IPS-18c (cell line): ENCODE results near the gene AXDND1.
"Not testable (repeated sequence)": the region's sequence is repeated elsewhere in the genome, so short reads cannot be mapped to it uniquely, and the experiment has no call there.

Experiments used
- H3K4me3 ChIP-seq: 2 replicates; pipeline ENCODE4 v1.7.0; 2013; ENCODE audit warnings: low read depth, mild to moderate bottlenecking, low read length, moderate library complexity; ENCODE audit not compliant: insufficient read depth
- H3K9me3 ChIP-seq: one replicate; pipeline ENCODE4 v1.6.1; 2013; ENCODE audit warnings: mild to moderate bottlenecking, low read length, moderate library complexity; ENCODE audit not compliant: control insufficient read depth, insufficient read depth

Gene AXDND1

DNA sequence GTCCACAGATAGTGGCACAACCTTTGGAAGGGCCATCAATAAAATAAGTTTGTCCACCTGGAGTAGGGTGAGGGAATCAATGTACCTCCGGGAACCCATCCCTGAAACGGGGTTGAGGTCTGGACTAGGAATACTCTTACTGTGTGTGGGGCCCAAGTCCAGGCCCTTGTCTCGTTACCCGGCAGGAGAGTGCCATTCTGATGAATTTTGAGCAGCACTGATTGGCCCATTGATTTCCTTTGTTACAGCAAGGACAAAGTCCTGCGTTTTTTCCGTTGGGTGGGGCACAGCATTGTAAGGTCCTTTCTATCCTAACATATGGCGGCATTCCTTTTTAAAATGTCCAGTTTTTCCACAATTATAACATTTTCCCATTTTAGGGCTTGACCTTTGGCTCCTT lies 75.2 kb downstream of the AXDND1 start:
- peaks cover 10% of the 10 kb centered on the region for H3K9me3 ChIP-seq
- H3K4me3 ChIP-seq = no peak overlapping the region

DNA sequence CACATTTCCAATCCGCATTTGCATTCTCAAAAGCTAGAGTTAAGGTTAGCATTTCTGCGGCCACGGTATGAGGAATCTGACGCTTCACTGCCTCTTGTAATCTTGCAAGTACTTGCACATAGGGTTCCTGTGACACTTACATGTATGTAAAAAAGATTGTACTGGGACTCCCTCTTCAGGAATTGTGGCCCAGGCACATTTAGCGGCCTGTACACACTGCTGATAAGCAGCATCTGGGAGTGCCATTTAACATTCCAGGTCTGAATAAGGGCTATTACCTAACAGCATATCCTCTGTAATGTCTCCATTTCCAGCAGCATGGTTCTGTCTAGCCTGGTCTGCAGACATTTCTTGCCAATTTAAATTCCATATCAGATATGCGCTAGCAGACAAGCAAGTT lies 75.7 kb downstream of the AXDND1 start:
- no peak overlapping the region for H3K4me3 ChIP-seq
- peaks cover 10% of the 10 kb centered on the region for H3K9me3 ChIP-seq

DNA sequence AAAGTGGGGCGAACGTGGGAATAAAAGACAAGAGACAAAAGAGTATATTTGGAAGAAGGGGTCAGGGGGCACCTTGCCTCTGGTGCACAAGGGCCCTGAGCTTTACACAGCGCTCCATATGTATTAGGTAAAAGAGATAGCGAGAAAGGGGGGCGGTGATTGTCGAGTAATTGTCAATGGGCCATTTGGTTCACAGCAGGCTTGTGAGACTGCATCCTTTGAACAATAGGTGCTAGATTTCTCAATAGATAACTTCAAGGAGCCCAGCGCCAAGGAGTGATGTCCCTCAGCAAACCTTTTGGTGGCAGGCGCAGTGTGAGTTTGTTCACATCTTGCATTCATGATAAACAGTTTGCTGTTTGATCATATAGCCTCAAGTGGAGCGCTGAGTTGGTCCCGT lies 77.1 kb downstream of the AXDND1 start:
- not testable (repeated sequence) for H3K4me3 ChIP-seq, H3K9me3 ChIP-seq

DNA sequence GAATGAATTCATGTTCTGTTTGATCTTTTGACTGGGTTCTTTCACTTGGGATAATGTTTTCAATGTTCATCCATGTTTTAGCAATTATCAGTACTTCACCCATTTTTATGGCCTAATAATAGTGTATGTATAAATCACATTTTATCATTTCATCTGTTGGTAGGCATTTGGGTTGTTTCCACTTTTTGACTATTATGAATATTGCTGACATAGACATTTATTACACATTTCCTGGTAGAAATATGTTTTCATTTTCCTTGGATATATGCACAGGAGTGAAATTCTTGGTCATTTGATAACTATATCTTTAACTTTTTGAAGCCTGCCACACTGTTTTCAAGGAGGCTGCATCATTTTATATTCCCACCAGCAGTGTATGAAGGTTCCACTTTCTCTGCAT lies 79.8 kb downstream of the AXDND1 start:
- no peak overlapping the region for H3K4me3 ChIP-seq

DNA sequence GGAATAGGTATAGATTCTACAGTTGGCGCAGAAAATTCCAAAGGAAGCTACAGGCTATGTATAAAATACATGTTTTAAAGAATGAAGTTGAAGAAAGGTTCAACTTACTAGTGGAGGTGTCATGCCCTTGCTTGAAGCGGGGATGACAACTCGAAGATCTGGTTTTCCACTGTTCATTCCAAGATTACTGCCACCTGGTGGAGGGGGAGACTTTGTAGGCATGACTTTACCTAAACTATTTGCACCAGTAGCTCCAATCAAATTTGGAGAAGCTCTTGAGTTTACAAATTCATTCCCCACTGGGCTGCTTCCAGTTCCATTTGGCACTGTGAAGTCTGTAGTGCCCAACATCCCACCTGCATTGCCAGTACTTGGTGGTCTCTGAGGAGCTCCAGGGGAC lies 81.7 kb downstream of the AXDND1 start:
- H3K9me3 ChIP-seq = no peaks in the 10 kb centered on the region
- no peak overlapping the region for H3K4me3 ChIP-seq

More for the DNA sequence above, 79.8 kb downstream of the AXDND1 start:
- H3K9me3 ChIP-seq = peaks cover 6% of the 10 kb centered on the region

DNA sequence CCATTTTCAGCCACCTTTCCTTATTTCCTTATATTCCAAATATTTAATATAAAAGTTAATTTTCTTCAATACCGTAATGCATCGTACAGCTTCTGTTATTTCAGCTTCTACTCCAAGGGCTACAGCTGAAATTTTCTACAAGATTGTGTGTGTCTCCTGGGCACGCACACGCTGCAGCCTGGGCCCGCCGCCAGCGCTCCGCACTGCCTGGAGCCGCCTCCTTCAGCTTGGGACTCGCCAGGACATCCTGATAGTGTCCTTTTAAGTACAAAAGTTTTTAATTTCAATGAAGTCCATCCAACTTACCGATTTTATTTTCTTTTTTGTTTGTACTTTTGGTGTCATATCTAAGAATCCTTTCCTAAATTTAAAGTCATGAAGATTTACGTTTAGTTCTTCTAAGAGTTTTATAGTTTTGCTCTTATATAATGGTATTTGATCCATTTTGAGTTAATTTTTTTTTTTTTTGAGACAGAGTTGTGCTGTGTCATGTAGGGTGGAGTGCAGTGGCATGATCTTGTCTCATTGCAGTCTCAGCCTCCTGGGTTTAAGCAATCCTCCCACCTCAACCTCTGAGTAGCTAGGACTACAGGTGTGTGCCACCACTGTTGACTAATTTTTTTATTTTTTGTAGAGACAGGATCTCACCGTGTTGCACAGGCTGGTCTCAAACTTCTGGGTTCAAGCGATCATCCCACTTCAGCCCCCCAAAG lies 82.8 kb downstream of the AXDND1 start:
- H3K9me3 ChIP-seq = no peaks in the 10 kb centered on the region

DNA sequence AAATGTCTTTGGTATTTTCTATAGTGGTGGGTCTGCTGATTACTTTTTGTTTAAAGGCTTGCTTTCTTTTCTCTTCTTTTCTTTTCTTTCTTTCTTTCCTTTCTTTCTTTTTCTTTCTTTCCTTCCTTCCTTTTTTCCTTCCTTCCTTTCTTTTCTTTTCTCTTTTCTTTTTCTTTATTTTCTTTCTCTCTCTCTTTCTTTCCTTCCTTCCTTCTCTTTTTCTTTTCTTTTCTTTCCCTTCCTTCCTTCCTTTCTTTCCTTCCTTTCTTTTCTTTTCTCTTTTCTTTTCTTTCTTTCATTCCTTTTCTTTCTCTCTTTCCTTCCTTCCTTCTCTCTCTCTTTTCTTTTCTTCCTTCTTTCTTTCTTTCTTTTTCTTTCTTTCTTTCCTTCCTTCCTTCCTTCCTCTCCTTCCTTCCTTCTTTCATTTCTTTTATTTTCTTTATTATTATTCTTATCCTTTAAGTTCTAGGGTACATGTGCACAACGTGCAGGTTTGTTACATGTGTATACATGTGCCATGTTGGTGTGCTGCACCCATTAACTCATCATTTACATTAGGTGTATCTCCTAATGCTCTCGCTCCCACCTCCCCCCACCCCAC lies 93.9 kb downstream of the AXDND1 start:
- not testable (repeated sequence) for H3K4me3 ChIP-seq, H3K9me3 ChIP-seq

More for the DNA sequence above, 82.8 kb downstream of the AXDND1 start:
- H3K4me3 ChIP-seq = no peak overlapping the region

DNA sequence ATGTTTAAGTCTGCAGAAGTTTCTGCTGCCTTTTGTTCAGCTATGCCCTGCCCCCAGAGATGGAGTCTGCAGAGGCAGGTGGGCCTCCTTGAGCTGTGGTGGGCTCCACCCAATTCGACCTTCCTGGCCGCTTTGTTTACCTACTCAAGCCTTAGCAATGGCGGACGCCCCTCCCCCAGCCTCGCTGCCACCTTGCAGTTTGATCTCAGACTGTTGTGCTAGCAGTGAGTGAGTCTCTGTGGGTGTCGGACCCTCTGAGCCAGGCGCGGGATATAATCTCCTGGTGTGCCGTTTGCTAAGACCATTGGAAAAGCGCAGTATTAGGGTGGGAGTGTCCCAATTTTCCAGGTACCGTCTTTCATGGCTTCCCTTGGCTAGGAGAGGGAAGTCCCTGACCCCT lies 99.9 kb downstream of the AXDND1 start:
- H3K9me3 ChIP-seq = not testable (repeated sequence)

DNA sequence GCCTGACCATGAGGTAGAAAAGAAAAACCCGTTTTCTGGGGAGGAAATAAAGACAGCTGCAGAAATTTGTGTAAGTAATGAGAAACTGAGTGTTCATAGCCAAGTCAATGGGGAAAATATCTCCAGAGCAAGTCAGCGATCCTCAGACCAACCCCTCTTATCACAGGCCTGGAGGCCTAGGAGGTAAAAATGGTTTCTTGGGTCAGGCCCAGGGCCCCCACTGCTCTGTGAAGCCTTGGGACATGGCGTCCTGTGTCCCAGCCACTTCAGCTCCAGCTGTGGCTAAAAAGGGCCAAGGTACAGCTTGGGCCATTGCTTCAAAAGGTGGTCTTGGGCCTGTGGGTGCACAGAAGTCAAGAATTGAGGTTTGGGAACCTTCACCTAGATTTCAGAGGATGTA lies 108.9 kb downstream of the AXDND1 start:
- no peak overlapping the region for H3K4me3 ChIP-seq
- peaks cover 14% of the 10 kb centered on the region for H3K9me3 ChIP-seq

More for the DNA sequence above, 99.9 kb downstream of the AXDND1 start:
- H3K4me3 ChIP-seq = not testable (repeated sequence)

DNA sequence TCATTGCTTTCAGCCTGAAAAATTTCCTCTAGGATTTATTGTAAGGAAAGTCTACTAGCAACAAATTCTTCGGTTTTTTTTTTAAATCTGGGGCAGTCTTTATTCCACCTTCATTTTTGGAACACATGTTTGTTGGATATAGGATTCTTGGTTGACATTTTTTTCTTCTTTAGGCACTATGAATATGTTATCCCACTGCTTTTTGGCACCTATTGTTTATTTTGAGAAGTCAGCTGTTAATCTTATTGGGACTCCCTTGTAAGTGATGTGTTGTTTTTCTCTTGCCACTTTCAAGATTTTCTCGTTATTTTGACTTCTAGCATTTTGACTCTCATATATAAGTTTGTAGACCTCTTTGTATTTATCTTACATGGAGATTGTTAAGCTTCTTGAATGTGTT lies 110.7 kb downstream of the AXDND1 start:
- Histone ChIP-seq H3K4me3 (no peak overlapping the region), H3K9me3 (peaks cover 14% of the 10 kb centered on the region)

DNA sequence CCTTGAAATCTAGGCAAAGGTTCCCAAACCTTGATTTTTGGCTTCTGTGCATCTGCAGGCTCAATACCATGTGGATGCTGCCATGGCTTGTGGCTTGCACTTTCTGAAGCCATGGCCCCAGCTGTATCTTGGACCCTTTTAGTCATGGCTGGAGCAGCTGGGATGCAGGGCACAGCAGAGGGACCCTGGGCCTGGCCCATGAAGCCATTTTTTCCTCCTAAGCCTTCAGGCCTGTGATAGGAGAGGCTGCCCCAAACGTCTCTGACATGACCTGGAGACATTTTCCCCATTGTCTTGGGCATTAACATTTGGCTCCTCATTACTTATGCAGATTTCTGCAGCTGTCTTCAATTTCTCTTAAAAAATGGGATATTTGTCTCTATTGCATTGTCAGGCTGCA lies 112.6 kb downstream of the AXDND1 start:
- H3K9me3 ChIP-seq = peaks cover 14% of the 10 kb centered on the region

DNA sequence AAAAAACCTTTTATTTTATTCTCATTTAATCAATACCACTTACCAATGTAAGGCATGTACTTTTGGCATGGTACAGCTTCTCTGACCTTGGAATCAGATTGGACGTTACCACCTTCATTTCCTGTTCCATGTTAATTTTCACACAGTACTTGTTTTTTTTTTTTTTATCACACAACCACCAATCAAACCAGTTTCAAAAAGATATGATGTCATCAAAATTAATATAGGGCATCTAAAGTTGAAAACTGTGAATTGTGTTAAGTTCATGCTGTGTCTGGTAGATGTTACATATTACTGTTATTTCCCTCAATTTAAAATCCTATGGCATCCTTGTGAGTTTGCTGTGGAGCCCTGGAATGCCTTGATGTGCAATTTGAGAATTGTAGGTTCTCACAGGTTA lies 124.8 kb downstream of the AXDND1 start:
- Histone ChIP-seq H3K4me3 (no peak overlapping the region), H3K9me3 (peaks cover 2% of the 10 kb centered on the region)

More for the DNA sequence above, 112.6 kb downstream of the AXDND1 start:
- no peak overlapping the region for H3K4me3 ChIP-seq

DNA sequence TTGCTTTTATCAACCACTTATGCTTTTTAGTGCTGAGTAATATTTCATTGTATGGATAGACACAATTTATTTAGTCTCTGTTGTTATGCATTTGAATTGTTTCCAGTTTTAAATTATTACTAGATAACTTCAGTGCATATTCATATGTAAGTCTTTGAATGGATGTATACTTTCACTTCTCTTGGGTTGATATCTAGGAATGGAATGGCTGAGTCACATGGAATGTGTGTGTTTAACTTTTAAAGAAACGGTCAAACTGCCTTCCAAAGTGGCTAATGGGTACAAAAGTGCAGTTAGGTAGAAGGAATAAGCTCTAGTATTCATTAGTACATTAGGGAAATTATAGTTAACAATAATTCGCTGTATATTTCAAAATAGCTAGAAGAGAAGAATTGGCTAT lies 127.6 kb downstream of the AXDND1 start:
- Histone ChIP-seq H3K9me3 (no peaks in the 10 kb centered on the region), H3K4me3 (no peak overlapping the region)

DNA sequence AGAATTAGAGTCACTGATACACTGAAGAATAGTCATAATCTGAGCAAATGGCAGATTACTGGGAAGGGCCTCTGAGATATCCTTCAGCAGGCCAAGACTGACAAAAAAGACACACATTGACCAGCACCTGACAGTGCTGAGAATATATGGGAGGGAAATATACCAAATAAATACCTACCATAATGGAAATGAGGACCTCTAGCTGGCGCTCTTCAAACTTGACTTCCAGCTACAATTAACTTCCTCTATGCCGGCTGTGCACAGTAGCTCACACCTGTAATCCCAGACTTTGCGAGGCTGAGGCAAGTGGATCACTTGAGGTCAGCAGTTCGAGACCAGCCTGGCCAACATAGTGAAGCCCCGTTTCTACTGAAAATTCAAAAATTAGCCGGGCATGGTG lies 140.4 kb downstream of the AXDND1 start:
- H3K4me3 ChIP-seq = no peak overlapping the region
- no peaks in the 10 kb centered on the region for H3K9me3 ChIP-seq

DNA sequence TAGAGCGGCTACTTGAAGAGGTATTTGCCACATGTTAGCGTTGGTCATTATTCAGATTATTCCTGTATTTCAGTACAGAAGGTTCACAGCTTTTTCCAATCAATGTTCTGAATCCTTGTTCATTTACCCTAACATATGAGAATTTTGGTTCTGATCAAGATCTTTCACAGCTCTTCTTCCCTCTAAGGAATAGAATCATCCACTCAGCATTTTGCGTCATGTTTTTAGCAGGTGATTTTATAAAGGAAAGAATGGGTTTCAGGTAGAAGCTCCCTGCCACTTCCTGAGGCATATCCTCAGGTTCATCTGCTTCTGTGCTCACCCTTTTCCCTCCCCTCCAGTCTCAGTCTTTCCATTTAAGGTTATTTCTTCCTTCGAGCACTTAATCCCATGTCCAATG lies 143.6 kb downstream of the AXDND1 start:
- Histone ChIP-seq H3K9me3 (no peaks in the 10 kb centered on the region), H3K4me3 (no peak overlapping the region)

DNA sequence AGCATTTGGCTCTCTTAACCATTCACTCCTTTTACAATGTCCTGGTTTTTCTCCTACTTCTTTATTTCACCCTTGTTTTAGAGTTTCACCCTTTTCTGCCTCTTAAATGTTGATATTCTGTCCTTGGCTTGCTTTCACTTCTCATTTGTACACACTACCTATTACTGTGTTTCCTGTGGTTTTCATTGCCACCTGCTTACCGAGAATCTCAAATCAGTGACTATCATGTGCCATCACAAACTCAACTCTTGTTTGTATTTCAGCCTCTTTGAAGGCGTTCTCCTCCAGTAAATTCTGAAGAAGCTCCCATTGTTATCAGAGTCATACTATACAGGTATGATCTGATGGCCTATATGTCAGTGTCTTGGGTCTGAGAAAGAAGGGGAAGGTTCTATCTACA lies 144.3 kb downstream of the AXDND1 start:
- Histone ChIP-seq H3K9me3 (no peaks in the 10 kb centered on the region), H3K4me3 (no peak overlapping the region)

DNA sequence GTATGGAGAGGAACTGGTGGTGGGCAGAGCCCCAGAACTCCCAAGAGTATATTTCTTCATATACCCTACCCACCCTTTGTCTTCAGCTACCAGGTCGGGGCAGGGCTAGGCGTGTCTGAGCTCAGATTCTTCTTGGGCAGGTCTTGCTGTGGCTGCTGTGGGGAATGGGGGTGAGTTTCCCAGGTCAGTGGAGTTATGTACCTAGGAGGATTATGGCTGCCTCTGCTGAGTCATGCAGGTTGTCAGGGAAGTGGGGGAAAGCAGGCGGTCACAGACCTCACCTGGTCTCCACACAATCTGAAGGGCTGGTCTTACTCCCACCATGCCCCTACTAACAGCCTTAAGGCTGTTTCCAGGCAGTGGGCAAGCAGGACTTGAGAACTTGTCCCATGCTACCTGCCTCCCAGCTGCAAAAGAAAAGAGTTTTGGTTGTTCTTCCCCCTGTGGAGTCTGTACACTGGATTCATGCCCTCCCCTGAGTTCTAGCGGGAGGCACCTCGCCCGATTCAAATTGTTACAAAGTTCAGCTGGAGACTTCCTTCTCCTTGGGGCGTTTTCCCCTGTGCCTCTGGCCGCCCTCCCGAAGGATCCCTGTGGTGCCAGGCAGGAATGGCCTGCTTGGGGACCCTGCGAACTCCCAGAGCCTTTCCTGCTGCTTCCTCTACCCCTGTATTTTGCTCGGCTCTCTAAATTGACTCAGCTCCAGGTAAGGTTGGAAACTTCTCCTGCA lies 151.4 kb downstream of the AXDND1 start:
- Histone ChIP-seq H3K9me3 (no peaks in the 10 kb centered on the region), H3K4me3 (no peak overlapping the region)

DNA sequence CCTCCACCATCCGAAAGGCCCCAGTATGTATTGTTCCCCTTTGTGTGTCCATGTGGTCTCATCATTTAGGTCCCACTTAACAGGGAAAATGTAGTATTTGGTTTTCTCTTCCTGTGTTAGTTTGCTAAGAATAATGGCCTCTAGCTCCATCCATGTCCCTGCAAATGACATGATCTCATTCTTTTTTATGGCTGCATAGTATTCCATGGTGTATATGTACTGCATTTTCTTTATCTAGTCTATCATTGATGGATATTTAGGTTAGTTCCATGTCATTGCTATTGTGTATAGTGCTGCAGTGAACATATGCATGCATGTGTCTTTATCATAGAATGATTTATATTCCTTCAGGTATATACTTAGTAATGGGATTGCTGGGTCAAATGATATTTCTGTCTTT lies 152.8 kb downstream of the AXDND1 start:
- not testable (repeated sequence) for H3K9me3 ChIP-seq, H3K4me3 ChIP-seq
